GM12873 (cell line): ENCODE data around the gene HKDC1.

ENCODE experiments used
- CTCF ChIP-seq: IDR thresholded peaks from 2 replicates; pipeline ENCODE4 v1.5.1; 2012; ENCODE audit warnings: low read depth, mild to moderate bottlenecking, moderate library complexity, low read length, control low read depth; ENCODE audit not compliant: insufficient read depth; ENCODE audit errors: missing control alignments

Gene HKDC1

GRCh38 chr10:69218831-69219230 lies 1.3 kb upstream of the HKDC1 start:
- no peak for TF ChIP-seq CTCF

- no peak for TF ChIP-seq CTCF
Measured at GRCh38 chr10:69220507-69220906, 375 bp downstream of the HKDC1 start.

- TF ChIP-seq CTCF, result peak; percentile 78
Measured at GRCh38 chr10:69222157-69223027, 2.3 kb downstream of the HKDC1 start.

GRCh38 chr10:69223028-69223342 lies 2.9 kb downstream of the HKDC1 start:
- no peak for TF ChIP-seq CTCF

GRCh38 chr10:69224862-69225657 lies 4.9 kb downstream of the HKDC1 start:
- TF ChIP-seq CTCF, result no peak

GRCh38 chr10:69225681-69226080 lies 5.5 kb downstream of the HKDC1 start:
- TF ChIP-seq CTCF, result no peak

GRCh38 chr10:69226919-69227450 lies 6.9 kb downstream of the HKDC1 start:
- TF ChIP-seq CTCF, result no peak
